Measurements from ENCODE around the gene DLX4.
A peak's percentile ranks its signal among the peaks of the same experiment; 100 is the strongest.

DLX4 gene

DNA sequence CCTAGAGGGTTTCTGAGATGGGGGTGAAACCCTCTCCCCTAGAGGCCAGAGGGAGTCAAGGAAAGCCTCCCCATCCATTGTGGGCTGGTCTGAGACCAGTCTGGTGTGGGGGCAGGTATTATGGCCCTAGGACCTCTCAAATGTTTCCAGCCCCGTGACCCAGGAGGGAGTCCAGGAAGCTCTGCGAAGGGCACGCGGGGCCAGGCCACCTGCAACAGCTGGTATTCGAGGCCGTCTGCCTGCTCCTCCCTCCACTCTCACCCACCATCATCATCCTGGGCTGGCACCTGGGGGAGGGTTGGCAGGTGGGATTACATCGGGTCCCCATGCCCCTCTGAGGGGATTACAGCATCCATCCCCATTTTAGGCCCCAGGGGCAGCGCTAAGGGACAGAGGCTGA lies 38.1 kb upstream of the DLX4 start:
- Histone ChIP-seq H3K4me3 (no peak overlapping the region), H3K4me1 (peaks cover 77% of the 10 kb centered on the region), H3K27me3 (no peaks in the 10 kb centered on the region), H3K36me3 (no peaks in the 10 kb centered on the region), H3K9me3 (no peaks in the 10 kb centered on the region), H4K20me1 (no peaks in the 10 kb centered on the region), H3K27ac (peak overlapping the region; percentile 78), H3K4me2 (peak overlapping the region; percentile 82), H3K9ac (no peak overlapping the region)
- TF ChIP-seq Cebpa-rat (IDR thresholded peaks at IDR 0.05) = no peak

DNA sequence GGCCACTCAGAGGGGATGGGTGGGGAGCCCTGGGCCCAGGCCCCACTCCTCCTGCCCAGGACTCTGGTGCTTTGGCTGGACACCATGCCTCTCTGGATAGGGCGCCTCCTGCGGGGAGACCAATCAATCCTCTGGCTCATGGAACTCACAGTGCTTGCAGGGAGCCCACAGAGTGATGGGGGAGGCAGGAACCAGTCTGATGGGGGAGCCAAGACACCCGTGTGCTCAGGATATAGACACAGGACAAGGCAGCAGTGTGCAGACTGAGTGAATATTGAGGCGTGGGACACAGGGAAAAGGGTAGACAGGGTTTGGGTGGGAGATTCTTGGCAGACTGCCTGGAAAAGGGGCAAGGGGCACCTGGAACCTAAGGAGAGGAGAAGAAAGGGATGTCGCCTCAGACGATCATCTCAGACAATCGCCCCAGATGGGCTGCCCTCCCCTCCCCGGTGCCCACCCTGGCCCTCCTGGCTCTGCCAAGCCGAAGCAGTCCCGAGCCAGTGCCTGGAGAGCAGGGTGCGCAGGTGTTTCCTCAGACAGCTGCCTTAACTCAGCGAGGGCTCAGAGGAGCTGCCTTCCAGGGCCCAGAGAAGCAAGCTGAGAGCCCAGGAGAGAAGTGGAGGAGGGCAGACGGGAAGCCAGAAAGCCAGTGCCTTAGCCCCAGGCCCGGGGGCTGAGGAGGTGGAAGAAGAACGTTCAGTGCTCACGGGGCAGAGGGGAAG lies 37.4 kb upstream of the DLX4 start:
- peak overlapping the region; percentile 39 for H3K9ac ChIP-seq
- no peaks in the 10 kb centered on the region for H3K27me3 ChIP-seq
- no peaks in the 10 kb centered on the region for H3K9me3 ChIP-seq
- H3K4me2 ChIP-seq = peak overlapping the region; percentile 82
- peak overlapping the region; percentile 78 for H3K27ac ChIP-seq
- no peaks in the 10 kb centered on the region for H3K36me3 ChIP-seq
- H3K4me3 ChIP-seq = no peak overlapping the region
- no peak for TF ChIP-seq Cebpa-rat (IDR thresholded peaks at IDR 0.05)
- no peaks in the 10 kb centered on the region for H4K20me1 ChIP-seq
- H3K4me1 ChIP-seq = peaks cover 72% of the 10 kb centered on the region

DNA sequence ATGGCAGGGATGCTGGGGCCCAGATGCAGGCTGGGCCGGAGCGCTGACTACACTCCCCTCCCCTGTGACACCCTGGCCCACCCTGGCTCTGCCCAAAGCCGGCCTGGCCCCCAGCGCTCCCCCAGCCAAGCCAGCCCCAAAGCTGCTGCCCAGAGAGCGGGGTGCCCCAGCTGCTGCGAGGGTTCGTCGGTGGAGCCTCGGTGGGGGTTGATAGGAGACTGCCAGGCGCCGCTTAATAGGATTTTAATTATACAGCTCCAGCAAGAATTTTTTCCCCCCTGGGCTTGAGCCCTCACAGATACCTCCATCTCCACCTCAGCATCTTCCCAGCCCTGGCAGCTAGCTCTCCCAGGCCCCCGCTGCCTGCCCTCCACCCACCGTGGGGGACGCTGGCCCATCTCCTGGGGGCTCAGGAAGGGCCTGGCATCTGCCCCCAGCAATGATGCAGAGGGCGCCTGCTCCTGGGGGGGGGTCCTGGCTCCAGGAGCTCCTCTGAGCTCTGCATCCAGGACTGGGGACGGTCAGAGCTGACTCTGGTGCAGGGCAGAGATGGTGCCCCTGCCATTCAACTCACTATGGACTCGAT lies 36.8 kb upstream of the DLX4 start:
- H3K27me3 ChIP-seq = no peaks in the 10 kb centered on the region
- H3K4me3 ChIP-seq = no peak overlapping the region
- H3K9ac ChIP-seq = peak overlapping the region; percentile 39
- no peaks in the 10 kb centered on the region for H4K20me1 ChIP-seq
- H3K9me3 ChIP-seq = no peaks in the 10 kb centered on the region
- peaks cover 65% of the 10 kb centered on the region for H3K4me1 ChIP-seq
- peak overlapping the region; percentile 82 for H3K4me2 ChIP-seq
- no peak for TF ChIP-seq Cebpa-rat (IDR thresholded peaks at IDR 0.05)
- no peaks in the 10 kb centered on the region for H3K36me3 ChIP-seq
- H3K27ac ChIP-seq = peak overlapping the region; percentile 78

- no peak overlapping the region for H3K4me3 ChIP-seq
- peak overlapping the region; percentile 82 for H3K4me2 ChIP-seq
- H4K20me1 ChIP-seq = no peaks in the 10 kb centered on the region
- H3K9me3 ChIP-seq = no peaks in the 10 kb centered on the region
- H3K9ac ChIP-seq = peak overlapping the region; percentile 39; the same call in 1 of the 2 replicates
- H3K27me3 ChIP-seq = no peaks in the 10 kb centered on the region
- TF ChIP-seq Cebpa-rat (IDR thresholded peaks at IDR 0.05) = no peak
- H3K4me1 ChIP-seq = peaks cover 59% of the 10 kb centered on the region
- H3K36me3 ChIP-seq = no peaks in the 10 kb centered on the region
- H3K27ac ChIP-seq = peak overlapping the region; percentile 78
Observed at GRCh38 chr17:49932901-49933300, 36.1 kb upstream of the DLX4 start.

- Histone ChIP-seq H3K9ac (no peak overlapping the region), H3K36me3 (no peaks in the 10 kb centered on the region), H3K9me3 (no peaks in the 10 kb centered on the region), H3K27ac (no peak overlapping the region), H3K27me3 (no peaks in the 10 kb centered on the region), H3K4me2 (no peak overlapping the region), H3K4me3 (no peak overlapping the region), H4K20me1 (no peaks in the 10 kb centered on the region), H3K4me1 (peaks cover 35% of the 10 kb centered on the region)
- TF ChIP-seq Cebpa-rat (IDR thresholded peaks at IDR 0.05) = no peak
Observed at GRCh38 chr17:49935526-49936210, 33.3 kb upstream of the DLX4 start.

DNA sequence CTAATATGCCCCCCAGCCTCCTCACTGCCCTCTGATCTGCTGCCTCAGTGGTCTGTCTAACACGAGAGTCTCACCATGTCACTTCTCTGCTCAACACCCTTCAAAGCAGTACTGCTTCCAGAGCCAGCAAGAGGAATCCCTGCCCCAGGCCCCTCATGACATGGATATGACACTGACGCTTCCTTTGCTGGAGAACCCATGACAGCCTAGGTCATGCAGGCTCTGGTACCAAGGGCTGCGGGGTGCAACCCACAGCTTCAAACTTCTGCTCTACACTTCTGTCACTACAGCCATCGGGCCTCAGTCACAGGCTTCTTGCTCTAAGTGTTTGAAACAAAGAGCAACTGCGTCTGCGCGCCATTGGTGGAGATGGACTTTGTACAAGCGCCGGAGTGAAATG lies 32.6 kb upstream of the DLX4 start:
- Histone ChIP-seq H3K9ac (no peak overlapping the region), H3K27ac (no peak overlapping the region), H3K27me3 (no peaks in the 10 kb centered on the region)

GRCh38 chr17:49939318-49939717 lies 29.7 kb upstream of the DLX4 start:
- no peaks in the 10 kb centered on the region for H3K9me3 ChIP-seq
- H4K20me1 ChIP-seq = no peaks in the 10 kb centered on the region
- no peak overlapping the region for H3K9ac ChIP-seq
- no peak overlapping the region for H3K4me2 ChIP-seq
- no peak overlapping the region for H3K4me3 ChIP-seq
- H3K36me3 ChIP-seq = no peaks in the 10 kb centered on the region
- H3K27ac ChIP-seq = no peak overlapping the region
- TF ChIP-seq Cebpa-rat (IDR thresholded peaks at IDR 0.05) = no peak
- peaks cover 3% of the 10 kb centered on the region for H3K4me1 ChIP-seq
- H3K27me3 ChIP-seq = 0 out of 2 replicates have a peak, but pooled peaks cover 5% of the 10 kb centered on the region

More for the DNA sequence above, 32.6 kb upstream of the DLX4 start:
- H3K36me3 ChIP-seq = no peaks in the 10 kb centered on the region
- H3K4me1 ChIP-seq = peaks cover 28% of the 10 kb centered on the region
- no peaks in the 10 kb centered on the region for H3K9me3 ChIP-seq
- H3K4me2 ChIP-seq = no peak overlapping the region
- no peak overlapping the region for H3K4me3 ChIP-seq
- no peak for TF ChIP-seq Cebpa-rat (IDR thresholded peaks at IDR 0.05)
- no peaks in the 10 kb centered on the region for H4K20me1 ChIP-seq

DNA sequence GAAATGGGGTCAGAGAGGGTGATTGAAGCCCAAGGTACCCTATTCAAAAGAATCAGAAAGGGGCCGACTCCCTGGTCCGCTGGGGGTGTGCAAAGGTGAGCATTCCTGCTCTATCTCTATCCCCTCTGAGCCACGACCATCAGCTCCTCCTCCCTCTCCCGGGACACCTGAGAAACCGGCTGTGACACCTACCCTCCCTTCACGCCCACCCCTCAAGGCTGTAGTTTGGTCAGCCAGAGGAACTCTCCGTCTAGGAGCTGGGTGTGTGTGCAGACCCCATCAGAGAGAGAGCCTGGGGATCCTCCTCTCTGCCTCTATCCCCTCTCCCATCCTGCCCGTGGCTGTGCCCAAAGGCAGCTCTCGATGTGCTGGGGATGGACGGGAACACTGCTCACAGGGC lies 27.6 kb upstream of the DLX4 start:
- Histone ChIP-seq H3K27ac (no peak overlapping the region), H3K4me3 (no peak overlapping the region), H3K4me2 (no peak overlapping the region), H3K27me3 (0 out of 2 replicates have a peak, but pooled peaks cover 10% of the 10 kb centered on the region), H3K4me1 (no peaks in the 10 kb centered on the region), H3K9me3 (no peaks in the 10 kb centered on the region), H3K36me3 (no peaks in the 10 kb centered on the region), H4K20me1 (no peaks in the 10 kb centered on the region), H3K9ac (no peak overlapping the region)
- no peak for TF ChIP-seq Cebpa-rat (IDR thresholded peaks at IDR 0.05)

- no peak for TF ChIP-seq Cebpa-rat (IDR thresholded peaks at IDR 0.05)
- Histone ChIP-seq H3K36me3 (no peaks in the 10 kb centered on the region), H3K4me2 (no peak overlapping the region), H3K4me1 (no peaks in the 10 kb centered on the region), H3K27me3 (0 out of 2 replicates have a peak, but pooled peaks cover 10% of the 10 kb centered on the region), H3K27ac (no peak overlapping the region), H3K9me3 (no peaks in the 10 kb centered on the region), H3K4me3 (no peak overlapping the region), H3K9ac (no peak overlapping the region), H4K20me1 (no peaks in the 10 kb centered on the region)
Observed at GRCh38 chr17:49942947-49943346, 26.0 kb upstream of the DLX4 start.

Measured in BLaER1 (cell line).